Natural killer cell (primary cell): ENCODE data around the gene ZNF446. TPM values are rescaled to one million over a fixed set of nuclear protein-coding genes. Genes with fewer than 3 reads are reported as not detected.

Experiments used
- total RNA-seq, 4 donors: library from RNA; stranded (reverse); fragments of 120-200 nt in 1 of 4; gene quantifications; one replicate each; pipeline versions ENCODE4 v1.2.3 to v1.2.4, GENCODE V29; 2013 to 2022

ZNF446 gene
- total RNA-seq, 3 donors from 2014 or later (not counting 1 experiment from before 2014, with no cell fraction given) = 11.9 to 14.5 (median 13.5) TPM

Other genes with a start within 250 kb of the ZNF446 start
- gene ZNF544, start 247.4 kb upstream of the ZNF446 start, total RNA-seq = 10 to 100 TPM; 21.9 to 31.5 (median 21.9) TPM
- gene ZNF8, start 197.4 kb upstream of the ZNF446 start, total RNA-seq = 1 to 10 TPM; 6.4 to 8.7 (median 7.7) TPM
- 100 to 1,000 TPM in 2 of 3 donors, 10 to 100 TPM in 1; 96.1 to 142 (median 119) TPM for gene ERVK3-1, start 171.0 kb upstream of the ZNF446 start, total RNA-seq
- 1 to 10 TPM; 2.9 to 4.8 (median 3.2) TPM for gene ZSCAN22, start 149.4 kb upstream of the ZNF446 start, total RNA-seq
- gene A1BG, start 122.9 kb upstream of the ZNF446 start, total RNA-seq = 10 to 100 TPM in 1 of 3 donors, 1 to 10 TPM in 2; 2.0 to 10.6 (median 3.5) TPM
- under 1 TPM; 0.40 to 0.61 (median 0.60) TPM for gene ZNF497, start 113.6 kb upstream of the ZNF446 start, total RNA-seq
- 1 to 10 TPM in 2 of 3 donors, under 1 TPM in 1; 0.63 to 1.4 (median 1.3) TPM for gene ZNF837, start 95.3 kb upstream of the ZNF446 start, total RNA-seq
- 100 to 1,000 TPM; 406 to 580 (median 525) TPM for gene RPS5, start 89.1 kb upstream of the ZNF446 start, total RNA-seq
- gene RNF225, start 80.7 kb upstream of the ZNF446 start, total RNA-seq = under 1 TPM in 1 of 3 donors, not detected in 2; 0.39 TPM
- gene ZNF584, start 67.7 kb upstream of the ZNF446 start, total RNA-seq = 1 to 10 TPM; 1.6 to 3.9 (median 2.8) TPM
- gene ZNF132, start 36.2 kb upstream of the ZNF446 start, total RNA-seq = 1 to 10 TPM in 2 of 3 donors, under 1 TPM in 1; 0.88 to 1.6 (median 1.5) TPM
- 10 to 100 TPM; 10.4 to 11.4 (median 11.4) TPM for gene ZNF324B, start 24.7 kb upstream of the ZNF446 start, total RNA-seq
- 10 to 100 TPM; 21.3 to 23.7 (median 23.3) TPM for gene ZNF324, start 9.3 kb upstream of the ZNF446 start, total RNA-seq
- gene SLC27A5, start 35.6 kb downstream of the ZNF446 start, total RNA-seq = 1 to 10 TPM; 4.6 to 7.0 (median 4.7) TPM
- gene ZBTB45, start 43.5 kb downstream of the ZNF446 start, total RNA-seq = 10 to 100 TPM in 1 of 3 donors, 1 to 10 TPM in 2; 9.6 to 12.6 (median 9.8) TPM
- gene TRIM28, start 67.7 kb downstream of the ZNF446 start, total RNA-seq = 100 to 1,000 TPM; 330 to 451 (median 408) TPM
- 10 to 100 TPM; 82.7 to 95.7 (median 94.7) TPM for gene CHMP2A, start 78.8 kb downstream of the ZNF446 start, total RNA-seq
- gene UBE2M, start 82.3 kb downstream of the ZNF446 start, total RNA-seq = 10 to 100 TPM; 71.0 to 89.5 (median 81.9) TPM
- gene MZF1, start 97.0 kb downstream of the ZNF446 start, total RNA-seq = 10 to 100 TPM; 24.9 to 40.1 (median 37.3) TPM